Glutamatergic neuron (in vitro differentiated cells): ENCODE measurements around the gene PLAC8L1. TPM values are rescaled to one million over a fixed set of nuclear protein-coding genes. Genes with fewer than 3 reads are reported as not detected.

Experiments used
- total RNA-seq: library from RNA; stranded (reverse); fragmentation: NEBNext Ultra II Directional; extraction: Animal tissue kit (Norgen Biotek cat#: 25700); gene quantifications from one replicate; pipeline ENCODE4 v1.2.1, GENCODE V29; 2021; ENCODE audit not compliant: unreplicated experiment

The PLAC8L1 gene
- total RNA-seq, 1 donor from 2014 or later, result 2.2 TPM

Other genes with a start within 250 kb of the PLAC8L1 start
- gene GRXCR2, start 232.6 kb downstream of the PLAC8L1 start, total RNA-seq, result not detected
- not detected for gene SH3RF2, start 169.0 kb downstream of the PLAC8L1 start, total RNA-seq
- gene LARS1, start 77.1 kb upstream of the PLAC8L1 start, total RNA-seq, result 194 TPM
- 20.8 TPM for gene RBM27, start 98.0 kb upstream of the PLAC8L1 start, total RNA-seq
- gene POU4F3, start 233.3 kb upstream of the PLAC8L1 start, total RNA-seq, result 9.5 TPM